Measurements from ENCODE around the gene VCL.
A peak's percentile ranks its signal among the peaks of the same experiment; 100 is the strongest.
"Not testable (repeated sequence)": the region's sequence is repeated elsewhere in the genome, so short reads cannot be mapped to it uniquely, and the experiment has no call there.

The VCL gene

GRCh38 chr10:74138596-74138995, 140.7 kb downstream of the VCL start:
- H3K14ac ChIP-seq (ENCODE audit: low read length in 2 of 2); H3K18ac ChIP-seq (ENCODE audit: low read depth in 1 of 2, low read length in 2 of 2); H4K8ac ChIP-seq (ENCODE audit: low read length); H3K4ac ChIP-seq (ENCODE audit: low read depth in 1 of 2, low read length in 2 of 2); H2AFZ ChIP-seq (ENCODE audit: low read depth, low read length); H3K9me3 ChIP-seq (ENCODE audit: control insufficient read depth, low read length); H2BK12ac ChIP-seq (ENCODE audit: low read length in 2 of 2); H3K4me1 ChIP-seq (ENCODE audit: control insufficient read depth, insufficient read depth, low read depth, low read length); H3K4me2 ChIP-seq (ENCODE audit: low read length, poor library complexity, severe bottlenecking); DNase-seq; H2AK5ac ChIP-seq (ENCODE audit: low read length, severe bottlenecking); H2BK120ac ChIP-seq (ENCODE audit: low read depth, low read length); H3K27me3 ChIP-seq (ENCODE audit: control insufficient read depth in 1 of 2, insufficient read depth in 1 of 2, low read length in 2 of 2); H2BK15ac ChIP-seq (ENCODE audit: low read depth, poor library complexity, severe bottlenecking); H2BK5ac ChIP-seq (ENCODE audit: low read depth, low read length, poor library complexity, severe bottlenecking); H3K4me3 ChIP-seq (ENCODE audit: insufficient read depth in 1 of 2, low read depth in 1 of 2, low read length in 2 of 2); H4K91ac ChIP-seq (ENCODE audit: low read length); H3K27ac ChIP-seq (ENCODE audit: low read length, poor library complexity, severe bottlenecking); H3K23ac ChIP-seq (ENCODE audit: low read length in 2 of 2); H3K9ac ChIP-seq (ENCODE audit: low read length): not testable (repeated sequence)
- peaks cover 17% of the 10 kb centered on the region for H3K79me1 ChIP-seq (replicated peaks; ENCODE audit: low read length, poor library complexity, severe bottlenecking)
- WGBS, result 98% methylated on average over 4 of the region's 5 CpGs
- H3K36me3 ChIP-seq (ENCODE audit: control insufficient read depth in 1 of 2, insufficient read depth in 2 of 2, low read depth in 1 of 2, low read length in 2 of 2), result peaks cover 14 to 57% of the 10 kb centered on the region in 2 experiments

- WGBS, result 97% methylated on average over 18 of the region's 18 CpGs
- H3K23ac ChIP-seq (ENCODE audit: low read length in 2 of 2), result no peak overlapping the region
- H3K14ac ChIP-seq (ENCODE audit: low read length in 2 of 2), result no peak overlapping the region
- H2BK120ac ChIP-seq (ENCODE audit: low read depth, low read length), result no peak overlapping the region
- DNase-seq, result no peak
- no peak overlapping the region for H3K18ac ChIP-seq (ENCODE audit: low read depth in 1 of 2, low read length in 2 of 2)
- H4K8ac ChIP-seq (ENCODE audit: low read length), result no peak overlapping the region
- H4K91ac ChIP-seq (ENCODE audit: low read length), result no peak overlapping the region
- peaks cover 12 to 43% of the 10 kb centered on the region in 2 experiments for H3K36me3 ChIP-seq (ENCODE audit: control insufficient read depth in 1 of 2, insufficient read depth in 2 of 2, low read depth in 1 of 2, low read length in 2 of 2)
- H3K4me2 ChIP-seq (ENCODE audit: low read length, poor library complexity, severe bottlenecking), result no peak overlapping the region
- H3K27me3 ChIP-seq (ENCODE audit: control insufficient read depth in 1 of 2, insufficient read depth in 1 of 2, low read length in 2 of 2), result no peaks in the 10 kb centered on the region
- no peak overlapping the region for H2AK5ac ChIP-seq (ENCODE audit: low read length, severe bottlenecking)
- no peaks in the 10 kb centered on the region for H3K9me3 ChIP-seq (ENCODE audit: control insufficient read depth, low read length)
- H2BK5ac ChIP-seq (ENCODE audit: low read depth, low read length, poor library complexity, severe bottlenecking), result no peak overlapping the region
- no peak overlapping the region for H3K4ac ChIP-seq (ENCODE audit: low read depth in 1 of 2, low read length in 2 of 2)
- H3K9ac ChIP-seq (ENCODE audit: low read length), result no peak overlapping the region
- H3K4me3 ChIP-seq (ENCODE audit: insufficient read depth in 1 of 2, low read depth in 1 of 2, low read length in 2 of 2), result no peak overlapping the region
- H3K4me1 ChIP-seq (ENCODE audit: control insufficient read depth, insufficient read depth, low read depth, low read length), result peaks cover 2% of the 10 kb centered on the region
- H3K27ac ChIP-seq (ENCODE audit: low read length, poor library complexity, severe bottlenecking), result no peak overlapping the region
- no peak overlapping the region for H2AFZ ChIP-seq (ENCODE audit: low read depth, low read length)
- H2BK15ac ChIP-seq (ENCODE audit: low read depth, poor library complexity, severe bottlenecking), result no peak overlapping the region
- H2BK12ac ChIP-seq (ENCODE audit: low read length in 2 of 2), result no peak overlapping the region
- H3K79me1 ChIP-seq (replicated peaks; ENCODE audit: low read length, poor library complexity, severe bottlenecking), result peaks cover 18% of the 10 kb centered on the region
Observed at GRCh38 chr10:74139981-74140380, 142.1 kb downstream of the VCL start.

GRCh38 chr10:74140553-74140952, 142.6 kb downstream of the VCL start:
- Histone ChIP-seq H3K4me2 (ENCODE audit: low read length, poor library complexity, severe bottlenecking) (no peak overlapping the region), H4K91ac (ENCODE audit: low read length) (no peak overlapping the region), H3K18ac (ENCODE audit: low read depth in 1 of 2, low read length in 2 of 2) (no peak overlapping the region), H2BK15ac (ENCODE audit: low read depth, poor library complexity, severe bottlenecking) (no peak overlapping the region), H3K14ac (ENCODE audit: low read length in 2 of 2) (no peak overlapping the region), H3K4ac (ENCODE audit: low read depth in 1 of 2, low read length in 2 of 2) (no peak overlapping the region), H2AFZ (ENCODE audit: low read depth, low read length) (no peak overlapping the region), H3K79me1 (replicated peaks; ENCODE audit: low read length, poor library complexity, severe bottlenecking) (peaks cover 18% of the 10 kb centered on the region), H4K8ac (ENCODE audit: low read length) (no peak overlapping the region), H2AK5ac (ENCODE audit: low read length, severe bottlenecking) (no peak overlapping the region), H3K23ac (ENCODE audit: low read length in 2 of 2) (no peak overlapping the region), H3K9ac (ENCODE audit: low read length) (no peak overlapping the region), H3K4me1 (ENCODE audit: control insufficient read depth, insufficient read depth, low read depth, low read length) (peaks cover 2% of the 10 kb centered on the region), H3K4me3 (ENCODE audit: insufficient read depth in 1 of 2, low read depth in 1 of 2, low read length in 2 of 2) (no peak overlapping the region), H2BK5ac (ENCODE audit: low read depth, low read length, poor library complexity, severe bottlenecking) (no peak overlapping the region), H2BK12ac (ENCODE audit: low read length in 2 of 2) (no peak overlapping the region), H3K36me3 (ENCODE audit: control insufficient read depth in 1 of 2, insufficient read depth in 2 of 2, low read depth in 1 of 2, low read length in 2 of 2) (peaks cover 12 to 38% of the 10 kb centered on the region in 2 experiments), H3K9me3 (ENCODE audit: control insufficient read depth, low read length) (no peaks in the 10 kb centered on the region), H3K27ac (ENCODE audit: low read length, poor library complexity, severe bottlenecking) (no peak overlapping the region), H2BK120ac (ENCODE audit: low read depth, low read length) (no peak overlapping the region), H3K27me3 (ENCODE audit: control insufficient read depth in 1 of 2, insufficient read depth in 1 of 2, low read length in 2 of 2) (no peaks in the 10 kb centered on the region)
- DNase-seq, result no peak
- WGBS, result 100% methylated on average over 2 of the region's 2 CpGs

- H3K23ac ChIP-seq (ENCODE audit: low read length in 2 of 2), result no peak overlapping the region
- H4K8ac ChIP-seq (ENCODE audit: low read length), result no peak overlapping the region
- H3K18ac ChIP-seq (ENCODE audit: low read depth in 1 of 2, low read length in 2 of 2), result no peak overlapping the region
- no peak overlapping the region for H2BK5ac ChIP-seq (ENCODE audit: low read depth, low read length, poor library complexity, severe bottlenecking)
- H3K4me2 ChIP-seq (ENCODE audit: low read length, poor library complexity, severe bottlenecking), result no peak overlapping the region
- H3K9ac ChIP-seq (ENCODE audit: low read length), result peak overlapping the region; percentile 54
- no peaks in the 10 kb centered on the region for H3K9me3 ChIP-seq (ENCODE audit: control insufficient read depth, low read length)
- no peak overlapping the region for H2BK12ac ChIP-seq (ENCODE audit: low read length in 2 of 2)
- H3K27me3 ChIP-seq (ENCODE audit: control insufficient read depth in 1 of 2, insufficient read depth in 1 of 2, low read length in 2 of 2), result no peaks in the 10 kb centered on the region
- no peak overlapping the region for H2AK5ac ChIP-seq (ENCODE audit: low read length, severe bottlenecking)
- peaks cover 1 to 23% of the 10 kb centered on the region in 2 experiments for H3K36me3 ChIP-seq (ENCODE audit: control insufficient read depth in 1 of 2, insufficient read depth in 2 of 2, low read depth in 1 of 2, low read length in 2 of 2)
- H2BK120ac ChIP-seq (ENCODE audit: low read depth, low read length), result no peak overlapping the region
- no CpG with 5 or more reads among the region's 2 CpGs for WGBS
- no peak overlapping the region for H3K27ac ChIP-seq (ENCODE audit: low read length, poor library complexity, severe bottlenecking)
- no peak overlapping the region for H2BK15ac ChIP-seq (ENCODE audit: low read depth, poor library complexity, severe bottlenecking)
- H3K4me1 ChIP-seq (ENCODE audit: control insufficient read depth, insufficient read depth, low read depth, low read length), result peaks cover 3% of the 10 kb centered on the region
- no peak overlapping the region for H4K91ac ChIP-seq (ENCODE audit: low read length)
- H2AFZ ChIP-seq (ENCODE audit: low read depth, low read length), result no peak overlapping the region
- DNase-seq, result peak; percentile 77
- no peak overlapping the region for H3K4ac ChIP-seq (ENCODE audit: low read depth in 1 of 2, low read length in 2 of 2)
- no peak overlapping the region for H3K14ac ChIP-seq (ENCODE audit: low read length in 2 of 2)
- H3K4me3 ChIP-seq (ENCODE audit: insufficient read depth in 1 of 2, low read depth in 1 of 2, low read length in 2 of 2), result peak overlapping the region in 1 of 2 experiments; percentile 52
- peaks cover 11% of the 10 kb centered on the region for H3K79me1 ChIP-seq (replicated peaks; ENCODE audit: low read length, poor library complexity, severe bottlenecking)
Observed at GRCh38 chr10:74145133-74145532, 147.2 kb downstream of the VCL start.

Measured in mesenchymal stem cell (in vitro differentiated cells and primary cell).